A673 (cell line): ENCODE data around the gene GAS2L2. TPM values are rescaled to one million over a fixed set of nuclear protein-coding genes. Genes with fewer than 3 reads are reported as not detected.
"Not testable (repeated sequence)": the region's sequence is repeated elsewhere in the genome, so short reads cannot be mapped to it uniquely, and the experiment has no call there.

Experiments
- BruUV-seq: library from RNA; stranded (reverse); fragments of 400-500 nt; replicated peaks from 2 replicates; lab custom pipeline; 2021; lab: Mats Ljungman, UMichigan
- CTCF ChIA-PET: fragments of 300-600 bp; sonication (Branson Sonifier 250); formaldehyde crosslinking; loops from one replicate; lab custom pipeline; 2022; ENCODE audit warnings: antibody characterized with exemption; lab: Charles Lee
- POLR2A ChIA-PET: fragments of 300-600 bp; sonication (Branson Sonifier 250); formaldehyde crosslinking; loops from one replicate; lab custom pipeline; 2022; ENCODE audit warnings: antibody characterized with exemption; ENCODE audit not compliant: low non-redundant PET; lab: Charles Lee
- DNase-seq: peaks from one replicate; pipeline ENCODE4 v3.0.0-alpha.2; 2015; ENCODE audit warnings: low spot score
- H3K27ac ChIP-seq: fragments of 200-600 bp; sonication (generic); 2 replicates; pipeline ENCODE4 v1.5.1; 2016; ENCODE audit warnings: mixed run types, low read depth, mild to moderate bottlenecking, mixed read lengths, antibody characterized with exemption, low read length; ENCODE audit not compliant: poor library complexity, severe bottlenecking
- H3K27me3 ChIP-seq: fragments of 200-600 bp; sonication (generic); replicated peaks from 2 replicates; pipeline ENCODE4 v1.6.1; 2017; ENCODE audit warnings: mixed run types, low read depth, mild to moderate bottlenecking, mixed read lengths, antibody characterized with exemption, low read length; ENCODE audit not compliant: insufficient read depth, poor library complexity
- H3K36me3 ChIP-seq: fragments of 200-600 bp; sonication (generic); 2 replicates; pipeline ENCODE4 v1.6.1; 2016; ENCODE audit warnings: mixed run types, mild to moderate bottlenecking, mixed read lengths, antibody characterized with exemption, low read length; ENCODE audit not compliant: insufficient read depth, poor library complexity, severe bottlenecking
- H3K4me1 ChIP-seq: fragments of 200-600 bp; sonication (generic); 2 replicates; pipeline ENCODE4 v1.6.1; 2017; ENCODE audit warnings: mixed run types, mild to moderate bottlenecking, mixed read lengths, antibody characterized with exemption, low read length; ENCODE audit not compliant: insufficient read depth, poor library complexity, severe bottlenecking
- H3K4me3 ChIP-seq: fragments of 200-600 bp; sonication (generic); 2 replicates; pipeline ENCODE4 v1.5.1; 2016; ENCODE audit warnings: low read depth, mixed run types, mild to moderate bottlenecking, mixed read lengths, low read length; ENCODE audit not compliant: poor library complexity, severe bottlenecking
- H3K9me3 ChIP-seq: fragments of 200-600 bp; sonication (generic); 2 replicates; pipeline ENCODE4 v1.6.1; 2016; ENCODE audit warnings: mixed run types, low read depth, mild to moderate bottlenecking, mixed read lengths, antibody characterized with exemption, low read length; ENCODE audit not compliant: poor library complexity, severe bottlenecking
- EZH2 ChIP-seq: fragments of 200-600 bp; sonication (generic); IDR thresholded peaks from 2 replicates; pipeline ENCODE4 v1.6.1; 2017; ENCODE audit warnings: borderline replicate concordance, low read depth, mild to moderate bottlenecking, mixed read lengths, antibody characterized with exemption, low read length; ENCODE audit not compliant: poor library complexity, severe bottlenecking
- intact Hi-C: fragments of 100-400 bp; cut with micrococcal nuclease; formaldehyde crosslinking; loops from one replicate; pipeline ENCODE4 v1.10.0; 2022; ENCODE audit not compliant: unreplicated experiment
- total RNA-seq: library from RNA; stranded (reverse); gene quantifications from 2 replicates; pipeline ENCODE4 v1.2.3, GENCODE V29; 2021
- TF ChIP-seq, protein P1 (sequence below): fragments of 300-800, 200-600 bp; sonication (generic); conservative IDR thresholded peaks from 2 replicates; pipeline ENCODE4 v1.5.1; 2017; ENCODE audit warnings: low read depth, mild to moderate bottlenecking, antibody characterized with exemption, low read length, moderate library complexity, mixed read lengths

Gene GAS2L2
- total RNA-seq, 1 experiment from 2014 or later: not detected

DNA sequence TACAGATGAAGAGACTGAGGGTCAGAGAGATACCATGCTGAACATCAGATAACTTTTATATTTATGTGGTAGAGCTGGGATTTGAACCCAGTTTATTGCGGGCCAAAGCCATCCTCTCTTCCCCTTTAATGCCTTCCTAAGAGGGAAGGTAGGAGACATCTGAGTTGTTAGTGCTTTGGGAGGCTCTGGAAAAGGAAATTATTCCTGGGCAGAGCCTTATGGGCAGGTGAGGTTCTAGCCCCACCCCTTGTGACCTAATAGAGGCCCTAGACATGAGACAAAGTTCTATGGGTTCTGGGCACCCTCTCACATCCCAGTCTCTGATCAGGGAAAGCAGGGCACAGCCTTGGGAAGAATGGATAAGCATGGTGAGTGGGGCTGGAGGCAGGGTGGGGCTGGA is 7.5 kb upstream of the GAS2L2 start, which contains the start of gene C17orf50:
Gene C17orf50 (plus strand): TSS at position 301 of the 400 bp plus-strand sequence. CDS start 55 bp downstream, at position 356.
- DNase-seq: no peak
- Histone ChIP-seq H3K27me3 (no peaks in the 10 kb centered on the region), H3K4me3 (no peak within 1 kb of the TSS), H3K4me1 (no peaks in the 10 kb centered on the region), H3K27ac (no peak within 1 kb of the TSS), H3K36me3 (no peaks in the 10 kb centered on the region), H3K9me3 (no peaks in the 10 kb centered on the region)
- CTCF ChIA-PET: no interaction called here
- POLR2A ChIA-PET: no interaction called here
- intact Hi-C loops: loop anchor here (5.0 kb wide), 1 partner anchor 47 kb away; the partner anchor contains the start of gene TAF15
- BruUV-seq: no TSS peak
- TF ChIP-seq EZH2: no peak
- TF ChIP-seq, protein P1, sequence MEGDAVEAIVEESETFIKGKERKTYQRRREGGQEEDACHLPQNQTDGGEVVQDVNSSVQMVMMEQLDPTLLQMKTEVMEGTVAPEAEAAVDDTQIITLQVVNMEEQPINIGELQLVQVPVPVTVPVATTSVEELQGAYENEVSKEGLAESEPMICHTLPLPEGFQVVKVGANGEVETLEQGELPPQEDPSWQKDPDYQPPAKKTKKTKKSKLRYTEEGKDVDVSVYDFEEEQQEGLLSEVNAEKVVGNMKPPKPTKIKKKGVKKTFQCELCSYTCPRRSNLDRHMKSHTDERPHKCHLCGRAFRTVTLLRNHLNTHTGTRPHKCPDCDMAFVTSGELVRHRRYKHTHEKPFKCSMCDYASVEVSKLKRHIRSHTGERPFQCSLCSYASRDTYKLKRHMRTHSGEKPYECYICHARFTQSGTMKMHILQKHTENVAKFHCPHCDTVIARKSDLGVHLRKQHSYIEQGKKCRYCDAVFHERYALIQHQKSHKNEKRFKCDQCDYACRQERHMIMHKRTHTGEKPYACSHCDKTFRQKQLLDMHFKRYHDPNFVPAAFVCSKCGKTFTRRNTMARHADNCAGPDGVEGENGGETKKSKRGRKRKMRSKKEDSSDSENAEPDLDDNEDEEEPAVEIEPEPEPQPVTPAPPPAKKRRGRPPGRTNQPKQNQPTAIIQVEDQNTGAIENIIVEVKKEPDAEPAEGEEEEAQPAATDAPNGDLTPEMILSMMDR: no peak

DNA sequence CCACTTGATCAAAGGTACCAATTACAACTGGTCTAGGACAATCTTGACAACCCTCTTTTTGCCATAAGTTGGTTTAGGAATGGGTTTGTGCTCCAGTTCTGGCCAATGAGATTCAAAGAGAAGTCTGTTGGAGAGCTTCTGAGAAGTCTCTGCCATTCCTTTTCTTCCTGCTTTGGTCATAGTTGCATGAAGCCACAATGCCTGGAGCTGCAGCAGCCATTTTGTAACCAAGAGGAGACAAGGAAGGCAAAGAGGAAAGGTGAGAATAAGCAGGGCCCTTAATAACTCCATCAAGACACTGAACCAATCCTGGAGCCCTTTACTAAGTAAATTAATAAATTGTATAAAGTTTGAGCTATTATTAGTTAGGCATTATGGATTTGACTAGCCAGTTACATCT is 4.2 kb upstream of the GAS2L2 start:
- Histone ChIP-seq H3K4me1 (no peaks in the 10 kb centered on the region), H3K27ac (no peak overlapping the region), H3K9me3 (no peaks in the 10 kb centered on the region), H3K36me3 (no peaks in the 10 kb centered on the region), H3K27me3 (no peaks in the 10 kb centered on the region), H3K4me3 (no peak overlapping the region)
- DNase-seq: no peak
- ChIA-PET CTCF (no interaction called here), POLR2A (no interaction called here)
- BruUV-seq: no TSS peak
- no peak for TF ChIP-seq EZH2
- TF ChIP-seq, protein P1: no peak
- intact Hi-C loops: no loop called here

DNA sequence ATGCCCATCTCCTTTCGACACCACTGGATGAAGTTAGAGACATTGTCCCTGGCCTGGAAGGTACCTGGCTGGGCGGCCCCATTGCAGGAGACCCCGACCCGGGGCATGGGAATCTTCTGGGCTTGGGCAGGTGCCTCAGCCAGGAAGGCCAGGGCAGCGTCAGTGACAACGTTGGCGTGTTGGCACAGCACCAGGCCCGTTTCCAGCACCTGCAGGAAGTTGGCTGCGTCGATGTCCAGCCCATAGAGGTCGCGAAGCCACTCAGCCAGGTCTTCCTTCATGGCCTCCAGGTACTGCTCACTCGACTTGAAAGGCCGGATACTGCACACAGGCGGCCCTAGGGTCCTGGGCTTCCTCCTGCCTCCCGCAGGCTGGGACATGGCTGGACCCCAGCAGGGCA is 568 bp downstream of the GAS2L2 start:
- intact Hi-C loops: no loop called here
- TF ChIP-seq EZH2: no peak
- TF ChIP-seq, protein P1: no peak
- DNase-seq: no peak
- ChIA-PET CTCF (no interaction called here), POLR2A (no interaction called here)
- Histone ChIP-seq H3K36me3 (no peaks in the 10 kb centered on the region), H3K27me3 (no peaks in the 10 kb centered on the region), H3K4me3 (no peak overlapping the region), H3K4me1 (no peaks in the 10 kb centered on the region), H3K27ac (no peak overlapping the region), H3K9me3 (no peaks in the 10 kb centered on the region)
- BruUV-seq: no TSS peak

DNA sequence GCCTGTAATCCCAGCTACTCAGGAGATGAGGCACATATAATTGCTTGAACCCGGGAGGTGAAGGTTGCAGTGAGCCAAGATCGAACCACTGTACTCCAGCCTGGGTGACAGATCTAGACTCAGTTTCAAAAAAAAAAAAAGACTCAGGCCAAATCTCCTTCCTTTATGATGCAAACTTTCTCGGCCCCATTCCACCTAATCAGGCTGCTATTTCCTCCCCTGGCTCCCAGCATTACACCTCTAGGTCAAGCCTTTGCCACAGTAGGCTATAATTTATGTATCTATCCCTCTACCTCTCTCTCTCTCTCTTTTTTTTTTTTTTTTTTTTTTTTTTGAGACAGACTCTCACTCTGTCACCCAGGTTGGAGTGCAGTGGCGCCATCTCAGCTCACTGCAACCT is 1.5 kb downstream of the GAS2L2 start:
- H3K9me3 ChIP-seq, H3K36me3 ChIP-seq, DNase-seq, H3K27ac ChIP-seq, H3K4me1 ChIP-seq, H3K4me3 ChIP-seq, CTCF ChIA-PET, H3K27me3 ChIP-seq, intact Hi-C loops, BruUV-seq: not testable (repeated sequence)
- POLR2A ChIA-PET: interaction anchor here (0.6 kb wide), 1 partner anchor 325 kb away, joined by 3 read pairs; no protein-coding TSS in a partner anchor
